HepG2 (cell line): Measurements from ENCODE around the gene SLIRP.

ENCODE experiments used
- ARID4A ChIP-seq: sonication (generic); formaldehyde crosslinking; IDR thresholded peaks from 2 replicates; pipeline ENCODE4 v1.5.0; 2020; ENCODE audit warnings: mild to moderate bottlenecking, missing genetic modification reagents, borderline replicate concordance
- CEBPB ChIP-seq: IDR thresholded peaks from 2 replicates; pipeline ENCODE4 v1.6.1; 2011; ENCODE audit warnings: low read depth, low read length, improper control_type of control experiment, borderline replicate concordance
- CTCF ChIP-seq: sonication (generic); formaldehyde crosslinking; IDR thresholded peaks from 2 replicates; pipeline ENCODE4 v1.5.0; 2020; ENCODE audit warnings: mild to moderate bottlenecking, missing genetic modification reagents, moderate library complexity
- ETV5 ChIP-seq: IDR thresholded peaks from 2 replicates; pipeline ENCODE4 v1.6.1; 2018; ENCODE audit warnings: missing biosample characterization, missing genetic modification reagents, inconsistent platforms, borderline replicate concordance
- GMEB1 ChIP-seq: sonication (generic); formaldehyde crosslinking; IDR thresholded peaks from 2 replicates; pipeline ENCODE4 v1.5.1; 2020; ENCODE audit warnings: missing genetic modification reagents, mild to moderate bottlenecking, borderline replicate concordance
- HOXA9 ChIP-seq: sonication (generic); formaldehyde crosslinking; IDR thresholded peaks from 2 replicates; pipeline ENCODE4 v1.8.1; 2022; ENCODE audit warnings: missing genetic modification reagents, mild to moderate bottlenecking, moderate library complexity, borderline replicate concordance
- REST ChIP-seq, 2 experiments: IDR thresholded peaks; 2 replicates each; pipeline ENCODE4 v1.6.1; 2011 to 2012; ENCODE audit warnings: low read length in 2 of 2, borderline replicate concordance in 1 of 2, low read depth in 1 of 2, mild to moderate bottlenecking in 1 of 2, moderate library complexity in 1 of 2
- RXRA ChIP-seq: sonication (generic); formaldehyde crosslinking; IDR thresholded peaks from 2 replicates; pipeline ENCODE4 v1.5.1; 2020; ENCODE audit warnings: missing genetic modification reagents
- SMC3 ChIP-seq: IDR thresholded peaks from 2 replicates; pipeline ENCODE4 v1.6.1; 2011; ENCODE audit warnings: low read length, improper control_type of control experiment
- ZNF274 ChIP-seq: sonication (generic); formaldehyde crosslinking; IDR thresholded peaks from 2 replicates; pipeline ENCODE4 v1.5.1; 2020; ENCODE audit warnings: mild to moderate bottlenecking, missing genetic modification reagents
- ZNF605 ChIP-seq: sonication (generic); formaldehyde crosslinking; IDR thresholded peaks from 2 replicates; pipeline ENCODE4 v1.8.0; 2022; ENCODE audit warnings: mild to moderate bottlenecking, missing genetic modification reagents

DNA sequence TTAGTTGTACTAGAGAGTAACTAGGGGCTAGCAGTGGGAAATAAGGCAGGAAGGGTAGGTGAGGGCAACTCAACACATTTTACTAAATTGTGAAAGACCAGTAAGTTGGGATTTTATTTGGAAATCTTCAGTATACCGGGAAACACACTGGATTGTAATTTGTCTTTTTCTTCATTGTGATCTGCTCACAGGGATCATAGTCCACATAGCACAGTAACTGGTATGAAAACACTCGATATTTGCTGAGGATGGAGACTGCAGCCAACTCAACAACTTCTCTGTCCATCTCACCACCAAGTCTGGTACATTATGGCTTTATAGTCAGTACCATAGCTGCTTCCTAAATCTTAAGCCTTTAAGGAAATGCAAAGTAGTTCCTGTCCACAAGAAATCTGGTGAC lies 2.5 kb downstream of the SLIRP start:
- TF ChIP-seq HOXA9 (CRISPR knock-in tag) (no peak), GMEB1 (CRISPR knock-in tag) (no peak), ARID4A (no peak), ETV5 (CRISPR knock-in tag) (no peak), RXRA (CRISPR knock-in tag) (no peak), CTCF (no peak), CEBPB (no peak), REST (IDR thresholded peaks at IDR 0.05; ENCODE audit: borderline replicate concordance in 1 of 2, low read depth in 1 of 2, low read length in 2 of 2) (no peak), ZNF605 (no peak), SMC3 (no peak), ZNF274 (CRISPR knock-in tag) (no peak)
